Skin epidermis (tissue), 12 donors: ENCODE results near the gene CFAP100.

Experiments
- H3K27ac ChIP-seq, 21 experiments: fragments of 200-600 bp; sonication (generic) in 11 of 21; one replicate each; pipeline ENCODE4 v1.5.0; 2020; ENCODE audit warnings: mild to moderate bottlenecking in 3 of 21, inconsistent platforms in 2 of 21, moderate library complexity in 2 of 21
- H3K4me3 ChIP-seq, 7 experiments: fragments of 200-600 bp; sonication (generic) in 2 of 7; one replicate each; pipeline ENCODE4 v1.5.0; 2020; ENCODE audit warnings: inconsistent platforms in 2 of 7, mild to moderate bottlenecking in 2 of 7, moderate library complexity in 1 of 7

The CFAP100 gene

DNA sequence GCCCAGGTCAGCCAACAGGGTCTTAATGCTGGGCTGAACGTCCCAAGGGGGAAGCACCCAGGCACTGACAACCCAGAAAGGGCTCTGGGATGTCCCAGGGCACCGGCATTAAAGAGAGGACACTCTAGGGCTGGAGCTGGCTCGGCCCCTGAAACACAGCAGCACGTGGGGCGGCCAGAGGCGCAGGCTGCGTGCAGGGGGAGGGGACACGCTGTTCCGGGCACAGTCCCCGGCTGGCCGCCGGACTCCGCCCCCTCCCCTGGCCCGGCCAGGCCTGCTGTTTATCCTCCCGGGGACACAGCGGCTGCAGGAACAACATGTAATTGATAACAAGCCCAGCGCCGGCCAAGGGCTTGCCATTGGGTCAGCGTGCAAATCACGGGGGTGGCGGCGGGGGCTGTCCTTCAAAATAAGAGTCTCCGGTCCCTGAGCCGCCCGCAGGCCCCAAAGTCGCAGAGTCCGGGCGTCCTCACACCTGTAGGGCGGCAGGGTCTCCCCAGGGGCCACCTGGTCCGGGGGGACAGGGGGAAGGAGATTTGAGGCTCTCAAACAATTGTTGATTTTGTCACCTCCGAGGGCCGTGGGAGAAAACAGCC lies 38.8 kb upstream of the CFAP100 start:
- peak overlapping the region in 10 of 21 experiments; percentile 1 to 87 (median 58) for H3K27ac ChIP-seq
- peak overlapping the region; percentile 39 to 64 (median 44) for H3K4me3 ChIP-seq

DNA sequence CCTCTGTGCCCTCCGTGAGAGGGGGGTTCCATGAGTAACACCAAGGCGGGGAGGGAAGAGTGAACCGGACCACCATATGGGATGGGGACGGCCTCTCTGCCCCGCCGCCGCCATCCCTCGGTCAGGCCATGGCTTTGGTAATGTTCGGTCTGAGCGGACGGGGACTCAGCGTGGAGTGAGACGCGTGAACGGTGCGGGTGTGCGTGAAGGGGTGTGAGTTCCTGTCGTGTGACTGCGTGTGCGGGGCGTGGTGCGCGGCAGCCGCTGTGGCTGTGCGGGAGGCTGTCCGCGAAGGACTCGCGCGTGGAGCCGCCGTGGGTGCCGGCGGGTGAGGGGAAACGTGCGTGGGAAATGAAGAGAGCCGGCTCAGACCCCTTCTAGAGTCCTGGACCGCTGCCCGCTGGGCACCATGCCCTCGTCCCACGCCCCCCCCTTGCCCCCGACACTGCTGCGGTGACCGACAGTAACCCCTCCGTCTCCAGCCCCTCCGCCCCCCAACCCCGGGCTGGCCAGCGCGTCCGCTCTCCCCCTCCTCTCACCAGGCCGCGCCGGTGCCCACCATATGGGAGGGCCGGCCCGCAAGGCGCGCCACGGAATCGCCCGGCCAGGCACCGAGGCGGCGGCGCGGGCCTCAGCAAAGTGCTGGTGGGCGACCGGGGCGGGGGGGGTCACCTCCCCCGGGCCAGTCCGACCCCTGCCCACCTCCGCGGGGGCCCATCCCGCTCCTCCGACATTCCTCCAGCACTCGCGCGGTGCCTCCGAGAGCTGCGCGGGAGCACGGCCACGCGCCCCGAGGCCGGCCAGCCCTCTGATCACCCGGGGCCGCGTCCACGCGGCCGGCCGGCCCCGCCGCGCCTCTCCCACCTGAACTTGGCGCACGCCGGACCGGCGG lies 38.1 kb upstream of the CFAP100 start:
- peak overlapping the region in 10 of 21 experiments; percentile 1 to 87 (median 58) for H3K27ac ChIP-seq

DNA sequence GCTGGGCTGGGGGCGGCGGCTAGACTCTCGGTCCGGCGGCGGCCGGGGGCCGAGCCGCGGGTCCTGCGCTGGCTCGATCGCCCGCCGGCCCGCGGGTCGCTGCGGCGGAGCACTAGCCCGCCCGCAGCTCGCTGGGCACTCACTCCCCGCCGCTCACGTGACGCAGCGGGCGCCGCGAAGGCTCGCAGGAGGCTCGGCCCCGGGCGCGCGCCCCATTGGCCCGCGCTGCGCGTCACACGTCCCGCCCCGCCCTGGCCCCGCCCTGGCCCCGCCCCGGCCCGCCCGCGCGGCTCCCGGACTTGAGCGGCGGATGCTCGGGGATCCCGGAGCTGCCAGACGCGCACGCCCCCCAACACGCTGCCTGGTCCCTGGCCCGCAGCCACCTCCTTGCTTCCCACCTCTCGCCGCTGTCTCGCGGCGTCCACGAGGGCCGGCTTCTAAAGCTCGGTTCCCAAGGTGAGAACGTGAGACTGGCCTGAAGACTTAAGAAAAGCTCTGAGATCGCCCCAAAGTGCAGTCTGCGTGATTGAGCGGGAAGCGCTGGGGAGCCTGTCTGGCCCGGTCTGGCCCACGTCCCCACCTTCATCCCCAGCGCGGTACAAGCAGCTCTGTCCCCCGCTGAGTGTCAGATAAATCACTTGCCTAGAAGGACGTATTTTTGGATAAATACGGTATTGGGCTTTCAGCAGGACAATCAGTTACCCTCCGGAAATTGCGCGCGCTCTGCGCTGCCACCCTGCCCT lies 37.2 kb upstream of the CFAP100 start, which contains the start of gene KLF15:
TSS of gene KLF15 (minus strand) at position 114 of the 743 bp plus-strand sequence. CDS start 4,486 bp downstream, outside the sequence.
- peak within 1 kb of the TSS in 10 of 21 experiments; percentile 1 to 87 (median 58) for H3K27ac ChIP-seq
- peak within 1 kb of the TSS; percentile 39 to 64 (median 44) for H3K4me3 ChIP-seq

More for the DNA sequence above, 38.1 kb upstream of the CFAP100 start:
- H3K4me3 ChIP-seq, result peak overlapping the region; percentile 39 to 64 (median 44)

DNA sequence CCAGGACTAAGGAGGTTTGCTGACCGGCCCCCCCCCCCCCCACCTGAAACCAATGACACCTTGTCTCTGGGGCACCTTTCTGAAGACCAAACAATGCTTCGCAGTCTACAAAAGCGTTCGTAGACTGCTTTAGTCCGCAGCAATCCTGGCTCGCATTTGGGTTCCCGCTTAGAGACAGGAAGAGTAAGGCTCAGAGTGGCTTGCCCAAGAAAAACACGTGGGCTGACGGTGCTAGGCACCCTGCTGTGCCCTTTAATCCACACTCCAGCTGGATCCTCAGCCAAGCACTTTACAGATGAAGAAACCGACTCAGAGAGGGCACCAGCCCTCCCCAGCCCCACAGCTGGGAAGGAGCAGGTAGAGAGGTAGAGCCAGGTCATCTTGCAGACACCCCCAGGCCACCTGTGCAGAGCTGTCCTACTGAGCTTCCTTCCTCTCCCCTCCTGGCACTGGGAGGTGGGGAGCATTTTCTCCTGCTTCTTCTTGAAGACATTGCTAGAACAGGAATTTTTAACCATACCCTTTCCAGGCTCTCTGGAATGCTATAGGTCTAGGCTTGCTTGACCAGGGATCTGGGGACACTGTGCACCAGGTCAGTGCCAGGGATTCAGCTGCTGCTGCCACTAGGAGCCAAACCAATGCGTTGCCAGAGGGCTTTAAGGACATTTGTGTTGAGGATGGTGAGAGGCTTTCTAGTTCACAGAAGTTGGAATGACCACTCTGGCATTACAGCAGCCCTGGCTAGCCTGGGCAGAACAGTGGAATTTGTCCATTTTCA lies 36.5 kb upstream of the CFAP100 start:
- Histone ChIP-seq H3K4me3 (peak overlapping the region in 3 of 7 experiments; percentile 44 to 64 (median 49)), H3K27ac (no peak overlapping the region)

DNA sequence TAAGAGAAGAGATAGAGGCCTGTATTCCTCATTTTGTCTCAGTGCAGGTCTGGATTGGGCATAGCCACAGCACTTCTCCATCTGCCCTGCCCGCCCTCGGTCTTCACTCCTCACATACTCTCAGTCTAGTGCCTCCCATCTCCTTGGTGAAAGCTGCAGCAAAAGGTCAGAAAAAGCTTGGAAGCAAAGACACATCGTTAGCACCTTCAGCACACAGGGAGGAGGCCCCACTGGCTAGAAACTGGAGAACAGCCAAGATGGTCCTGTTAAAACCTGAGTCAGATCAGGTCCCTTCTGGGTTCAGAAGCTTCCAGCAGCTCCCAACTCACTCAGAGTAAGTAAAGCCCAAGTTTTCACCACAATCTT lies 35.9 kb upstream of the CFAP100 start:
- no peak overlapping the region for H3K4me3 ChIP-seq
- no peak overlapping the region for H3K27ac ChIP-seq

DNA sequence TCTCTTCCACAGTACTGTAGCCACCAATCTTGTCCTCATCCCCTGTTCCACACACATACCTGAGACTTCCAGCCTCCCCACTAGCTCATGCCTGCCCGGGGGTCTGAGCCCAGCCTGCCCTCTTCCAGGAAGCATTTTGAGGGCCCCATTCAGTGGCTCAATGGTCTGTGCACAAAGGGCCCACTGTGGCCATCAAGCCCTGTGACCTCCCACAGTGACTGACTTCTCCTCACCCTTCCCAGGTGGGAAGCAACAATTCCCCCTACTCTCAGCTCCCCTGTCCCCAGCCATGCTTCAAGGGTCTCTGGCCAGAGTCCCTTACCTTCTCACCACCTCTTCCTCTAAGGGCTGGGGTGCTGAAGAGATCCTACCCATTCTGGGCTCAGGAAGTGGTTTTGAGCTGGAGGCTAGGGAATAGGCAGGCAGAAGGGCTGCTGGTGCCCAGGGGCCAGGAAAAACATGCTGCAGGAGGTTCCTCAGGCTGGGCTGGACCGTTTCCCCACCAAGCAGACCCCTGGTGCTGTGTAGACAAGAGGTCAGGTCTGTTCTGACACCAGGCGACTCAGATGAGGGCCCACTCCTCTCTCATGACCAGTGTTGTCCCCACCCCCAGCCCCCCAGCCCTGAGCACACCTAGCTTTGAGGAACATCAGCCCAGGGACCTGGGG lies 34.5 kb upstream of the CFAP100 start:
- Histone ChIP-seq H3K4me3 (no peak overlapping the region), H3K27ac (no peak overlapping the region)

DNA sequence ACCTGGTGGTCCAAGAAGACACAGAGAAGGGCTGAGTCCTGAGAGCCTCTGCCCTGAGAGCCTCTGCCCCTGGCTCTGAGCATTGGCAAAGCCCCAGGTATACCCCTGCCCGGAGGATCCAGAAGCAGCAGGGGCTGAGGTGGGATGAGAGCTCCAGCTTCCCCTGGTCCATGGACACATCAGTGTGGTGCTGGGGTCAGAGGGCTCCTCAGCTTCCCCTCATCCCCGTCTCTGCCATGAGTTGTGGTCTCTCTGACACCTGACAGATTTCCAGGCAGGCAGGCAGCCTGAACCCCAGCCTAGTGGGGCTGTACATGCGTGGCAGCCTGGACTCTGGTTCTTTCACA lies 34.0 kb upstream of the CFAP100 start:
- no peak overlapping the region for H3K4me3 ChIP-seq

DNA sequence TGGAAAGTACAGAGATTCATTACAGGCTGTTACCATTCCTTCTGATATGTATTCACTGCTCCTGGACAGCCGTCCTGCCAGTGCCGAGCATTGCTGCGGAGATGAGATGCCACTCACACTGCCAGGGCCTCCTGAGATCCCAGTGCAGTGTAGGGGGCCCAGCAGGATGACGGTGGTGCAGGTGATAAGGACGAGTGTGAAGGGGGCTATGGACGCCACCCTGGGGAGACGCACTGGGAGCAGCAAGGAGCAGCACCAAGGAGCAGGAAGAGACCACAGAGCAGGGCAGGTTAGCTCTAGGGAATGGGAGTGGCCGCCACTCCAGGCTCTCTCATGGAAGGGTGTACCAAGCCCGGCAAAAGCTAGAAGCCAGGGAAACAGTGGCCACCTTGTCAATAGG lies 33.5 kb upstream of the CFAP100 start:
- no peak overlapping the region for H3K4me3 ChIP-seq
- H3K27ac ChIP-seq, result no peak overlapping the region

More for the DNA sequence above, 34.0 kb upstream of the CFAP100 start:
- no peak overlapping the region for H3K27ac ChIP-seq

DNA sequence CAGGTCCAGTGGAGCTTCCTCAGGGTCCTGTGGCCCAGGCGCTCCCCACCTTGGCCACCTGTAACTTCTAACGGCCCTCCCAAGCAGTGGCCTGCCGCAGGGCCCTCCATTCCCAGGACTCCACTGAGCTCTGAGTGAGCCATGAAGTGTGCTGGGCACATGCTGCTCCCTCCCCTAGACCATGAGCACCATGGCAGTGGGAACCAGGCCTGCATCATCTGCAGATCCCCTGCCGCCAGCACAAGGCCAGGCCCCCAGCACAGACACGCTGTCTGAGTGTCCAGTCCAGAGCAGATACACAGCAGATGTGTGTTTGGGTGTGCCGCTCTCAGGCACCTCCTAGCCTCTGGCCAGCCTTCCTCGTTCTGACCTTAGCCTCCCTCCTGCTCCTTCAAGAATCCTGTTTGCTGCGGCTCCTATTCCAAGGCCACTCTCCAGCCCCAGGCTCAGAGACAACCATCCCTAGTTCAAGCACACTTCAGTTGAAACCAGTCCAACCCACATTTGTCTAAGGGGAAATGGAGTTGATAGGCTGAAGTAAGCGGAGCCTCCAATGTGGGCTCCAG lies 30.5 kb upstream of the CFAP100 start:
- H3K4me3 ChIP-seq, result no peak overlapping the region

DNA sequence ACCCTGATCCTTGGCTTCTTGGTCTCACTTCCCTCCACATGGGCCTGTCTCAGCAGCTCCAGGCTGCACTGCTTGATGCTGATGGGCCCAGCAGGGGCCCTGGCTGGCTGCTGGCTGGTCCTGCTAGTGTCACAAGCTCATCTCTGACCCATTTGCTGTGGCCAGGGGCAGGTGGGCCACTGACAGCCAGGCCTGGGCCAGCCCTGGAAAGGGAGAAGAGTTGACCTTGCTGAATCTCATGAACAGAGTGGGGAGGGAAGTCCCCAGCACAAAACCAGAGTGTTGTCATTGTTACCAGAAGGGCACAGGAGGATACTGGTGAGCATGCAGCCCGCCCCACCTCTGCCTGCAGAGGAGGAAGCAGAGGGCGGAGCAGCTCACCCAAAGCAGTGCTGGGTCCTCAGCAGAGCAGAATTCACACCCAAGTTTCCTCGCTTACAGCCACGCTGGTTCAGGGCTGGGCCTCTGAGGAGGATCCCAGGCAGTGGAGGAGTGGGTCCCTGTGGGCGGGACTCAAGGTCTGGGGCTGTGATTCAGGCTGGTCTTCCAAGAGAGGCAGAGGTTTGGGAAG lies 29.9 kb upstream of the CFAP100 start:
- Histone ChIP-seq H3K4me3 (no peak overlapping the region), H3K27ac (no peak overlapping the region)

More for the DNA sequence above, 30.5 kb upstream of the CFAP100 start:
- no peak overlapping the region for H3K27ac ChIP-seq

DNA sequence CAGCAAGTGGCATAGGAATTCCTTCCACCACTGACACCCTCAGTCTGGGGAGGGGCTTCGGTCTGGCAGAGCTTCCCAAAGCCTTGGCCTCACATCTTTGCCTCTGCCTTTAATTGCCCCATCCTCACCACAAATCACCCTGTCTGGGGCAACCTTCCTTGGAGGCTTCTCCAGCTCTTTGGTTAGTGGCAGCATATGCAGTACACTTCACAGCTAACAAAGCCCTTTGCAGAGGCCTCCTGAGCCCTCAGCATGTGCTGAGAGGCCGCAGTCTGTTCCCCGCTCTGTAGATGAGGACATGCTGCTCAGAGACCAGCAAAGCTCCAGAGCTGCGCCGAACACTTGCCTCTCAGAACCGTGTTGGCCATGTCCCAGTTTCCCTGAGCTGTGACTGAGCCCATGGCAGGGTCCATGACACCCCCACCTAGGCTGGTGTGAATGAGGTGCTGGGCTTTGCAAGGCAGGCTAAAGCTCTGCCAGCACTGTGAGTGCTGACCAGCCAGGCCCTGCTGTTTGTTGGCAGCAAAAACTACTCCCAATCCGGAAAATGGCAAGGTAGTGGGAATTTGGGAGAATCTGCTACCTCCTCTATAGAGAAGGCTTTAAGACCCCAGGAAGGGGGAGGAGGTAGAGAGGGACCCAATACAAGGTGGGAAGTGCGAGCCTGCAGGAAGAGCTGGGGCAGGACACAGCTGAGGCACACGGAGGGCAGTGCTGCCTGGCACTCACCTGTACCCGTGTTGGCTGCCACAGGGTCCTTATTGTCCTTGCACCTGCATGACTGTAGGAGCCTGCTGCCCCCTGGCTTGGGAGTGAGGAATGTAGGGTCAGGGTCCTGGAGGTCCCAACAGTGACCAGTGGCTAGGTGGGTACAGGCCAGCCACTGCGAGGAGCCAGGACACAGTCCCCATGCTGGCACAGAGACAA lies 29.1 kb upstream of the CFAP100 start:
- H3K27ac ChIP-seq, result no peak overlapping the region
- H3K4me3 ChIP-seq, result no peak overlapping the region

DNA sequence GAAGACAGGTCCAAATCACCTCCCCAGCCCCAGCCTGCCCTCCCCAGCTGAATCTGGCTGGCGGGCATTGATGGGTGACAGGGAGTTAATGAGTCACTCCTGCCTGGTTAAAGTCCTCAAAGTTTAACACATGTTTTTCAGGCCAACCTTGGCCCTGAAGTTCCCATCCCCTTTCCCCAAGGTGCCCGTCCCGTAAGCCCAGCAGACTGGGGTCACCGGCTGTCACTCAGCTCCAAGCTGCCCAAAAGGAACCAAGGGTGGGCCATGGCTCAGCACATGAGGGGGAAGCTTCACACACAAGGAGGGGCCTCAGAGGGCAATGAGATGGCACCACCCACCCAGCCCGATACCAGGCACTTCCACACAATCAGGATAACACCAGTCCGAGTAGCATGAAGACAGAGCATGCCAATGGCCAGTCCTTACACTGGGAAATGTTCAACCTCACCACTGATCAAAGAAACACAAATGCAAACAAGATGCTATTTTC lies 27.3 kb upstream of the CFAP100 start:
- H3K27ac ChIP-seq, result no peak overlapping the region
- H3K4me3 ChIP-seq, result no peak overlapping the region

DNA sequence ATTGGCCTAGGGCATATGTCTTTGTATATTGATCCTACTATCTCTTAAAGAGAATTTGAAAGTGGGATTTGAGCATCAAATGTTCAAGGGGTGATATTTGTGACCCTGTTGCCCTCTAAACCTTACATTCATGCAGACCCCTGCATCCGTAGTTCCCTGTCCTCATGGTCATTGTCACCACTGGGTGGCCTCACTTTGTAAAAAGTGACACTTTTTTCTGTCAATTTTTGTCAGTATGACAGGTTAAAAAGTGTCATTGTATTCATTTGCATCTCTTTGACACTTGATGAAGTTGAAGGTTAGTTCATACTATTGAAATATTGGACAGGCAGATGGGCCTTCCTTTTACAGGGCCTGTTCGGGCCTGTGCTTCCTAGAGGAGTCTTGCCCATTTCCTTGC lies 25.2 kb upstream of the CFAP100 start:
- Histone ChIP-seq H3K27ac (no peak overlapping the region), H3K4me3 (no peak overlapping the region)

DNA sequence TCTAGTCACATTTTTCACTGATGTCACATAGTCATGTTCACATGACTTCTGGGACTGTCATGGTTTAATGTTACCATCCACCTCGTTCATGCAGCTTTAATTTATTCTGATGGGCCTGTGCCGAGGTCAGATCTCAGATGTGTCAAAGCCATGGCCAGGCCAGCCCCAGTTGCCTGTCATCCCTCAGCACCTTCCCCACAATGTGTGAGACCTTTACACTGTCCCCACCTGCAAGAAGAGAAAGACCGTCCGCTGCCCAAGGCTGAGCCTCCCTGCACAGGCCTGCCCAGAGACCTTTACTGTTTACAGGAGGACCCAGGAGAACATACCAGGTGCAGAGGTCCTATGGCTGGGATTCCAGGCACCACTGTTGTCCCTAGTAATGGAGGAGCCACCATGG lies 24.7 kb upstream of the CFAP100 start:
- Histone ChIP-seq H3K27ac (no peak overlapping the region), H3K4me3 (no peak overlapping the region)

DNA sequence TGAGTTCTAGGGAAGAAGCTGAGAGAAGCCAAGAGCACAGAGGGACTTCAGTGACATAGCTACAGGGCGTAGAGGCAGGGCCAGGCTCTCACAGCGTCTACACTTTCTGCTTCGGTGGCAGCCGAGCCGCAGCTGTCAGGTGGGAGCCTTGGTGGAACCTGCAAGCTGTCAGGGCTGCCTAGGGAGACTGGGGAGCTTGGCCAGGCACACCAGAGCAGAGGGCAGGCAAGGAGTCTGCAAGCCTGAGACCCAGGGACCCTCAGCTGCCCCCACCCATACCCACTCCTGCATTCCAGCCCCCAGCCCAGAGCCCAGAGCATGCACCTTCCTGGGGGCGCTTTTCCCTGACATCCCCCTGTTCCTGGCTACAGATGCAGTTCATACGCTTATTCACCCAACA lies 24.1 kb upstream of the CFAP100 start:
- no peak overlapping the region for H3K27ac ChIP-seq
- H3K4me3 ChIP-seq, result no peak overlapping the region

DNA sequence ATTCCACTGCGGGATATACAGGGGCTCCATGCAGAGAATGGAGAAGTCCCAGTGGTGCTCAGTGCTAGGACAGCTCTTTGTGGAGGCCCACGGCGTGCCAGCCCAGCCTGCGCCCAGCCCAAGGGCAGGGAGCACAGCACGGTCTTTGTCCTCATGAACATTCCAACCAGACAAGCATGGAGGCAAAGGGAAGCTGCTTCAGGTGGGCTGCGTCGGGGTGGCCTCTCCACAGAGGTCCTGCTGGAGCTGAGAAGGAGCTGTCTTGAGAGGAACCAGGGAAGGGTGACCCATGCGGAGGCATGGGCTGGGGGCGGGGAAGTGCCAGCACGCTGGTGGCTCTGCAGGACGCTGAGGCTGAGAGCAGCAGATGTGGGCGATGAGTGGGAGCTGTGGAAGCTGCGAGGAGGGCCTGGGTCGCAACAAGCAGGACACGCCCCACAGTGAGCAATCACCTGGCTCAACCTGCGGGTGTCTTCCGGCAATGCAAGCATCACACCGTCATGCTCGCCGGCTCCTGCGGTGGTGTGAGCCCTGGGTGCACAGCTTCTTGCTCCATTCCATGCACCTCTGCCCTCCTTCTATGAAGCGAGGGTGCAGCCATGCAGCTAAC lies 23.5 kb upstream of the CFAP100 start:
- Histone ChIP-seq H3K27ac (no peak overlapping the region), H3K4me3 (no peak overlapping the region)
